Measurements from ENCODE around the gene SLC25A52.
"Not testable (repeated sequence)": the region's sequence is repeated elsewhere in the genome, so short reads cannot be mapped to it uniquely, and the experiment has no call there.

Gene SLC25A52

GRCh38 chr18:31760695-31761094 lies at the start of gene SLC25A52:
SLC25A52 (minus strand) TSS chr18:31760880; CDS start chr18:31760661, 219 bp downstream.
- DNase-seq = no peak

DNA sequence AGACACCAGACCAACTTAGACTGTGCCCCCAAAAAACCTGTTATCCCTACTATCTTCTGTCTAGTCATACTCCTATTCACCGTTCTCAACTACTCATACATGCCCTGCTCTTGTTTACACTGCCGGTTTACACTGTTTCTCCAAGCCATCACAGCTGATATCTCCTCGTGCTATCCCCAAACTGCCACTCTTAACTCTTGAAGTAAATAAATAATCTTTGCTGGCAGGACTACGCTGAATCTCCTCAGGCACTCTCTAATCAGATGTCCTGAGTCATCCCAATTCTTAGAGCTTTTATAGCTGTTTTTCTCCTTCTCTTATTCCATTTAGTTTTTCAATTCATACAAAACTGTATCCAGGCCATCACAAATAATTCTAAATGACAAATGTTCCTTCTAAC lies 48.4 kb upstream of the SLC25A52 start:
- DNase-seq = not testable (repeated sequence)

- no peak for DNase-seq
Measured at GRCh38 chr18:31801078-31801477, 40.4 kb upstream of the SLC25A52 start.

- DNase-seq = not testable (repeated sequence)
Measured at GRCh38 chr18:31799257-31799656, 38.6 kb upstream of the SLC25A52 start.

- DNase-seq = no peak
Measured at GRCh38 chr18:31798399-31798798, 37.7 kb upstream of the SLC25A52 start.

DNA sequence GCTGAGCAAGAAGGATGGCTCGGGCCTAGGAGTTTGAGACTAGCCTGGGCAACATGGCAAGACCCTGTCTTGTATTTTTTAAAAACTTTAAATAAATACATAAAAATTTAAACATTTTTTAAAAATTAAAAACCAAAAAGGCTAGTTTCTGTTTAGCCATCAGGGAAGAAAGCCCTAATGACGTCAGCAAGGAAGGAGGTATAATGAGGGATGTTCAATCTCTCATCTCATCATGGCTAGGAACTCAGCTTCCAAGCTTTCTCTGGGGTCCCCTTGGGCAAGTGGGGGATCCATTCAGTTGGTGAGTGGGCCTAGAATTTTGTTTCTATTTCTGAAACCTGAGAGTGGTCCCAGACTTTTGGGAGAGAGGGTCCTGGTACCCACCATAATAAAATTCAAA lies 35.1 kb upstream of the SLC25A52 start:
- no peak for DNase-seq

DNA sequence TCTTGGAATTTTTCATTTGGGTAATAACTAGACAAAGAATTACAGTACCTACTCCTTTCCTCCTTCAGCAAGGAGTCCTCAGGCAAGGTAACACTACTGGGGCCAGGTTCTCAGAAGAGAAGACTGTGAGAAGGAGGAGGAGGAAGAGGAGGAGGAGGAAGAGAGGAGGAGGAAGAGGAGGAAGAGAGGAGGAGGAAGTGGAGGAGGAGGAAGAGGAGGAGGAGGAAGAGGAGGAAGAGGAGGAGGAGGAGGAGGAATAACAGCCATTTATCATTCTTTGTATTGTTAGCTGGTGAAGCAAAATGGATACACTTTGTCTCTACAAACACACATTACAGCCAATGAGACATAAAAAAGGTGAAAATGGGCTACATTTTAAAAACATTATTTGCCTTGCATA lies 32.9 kb upstream of the SLC25A52 start:
- no peak for DNase-seq

- no peak for DNase-seq
Measured at GRCh38 chr18:31792580-31792911, 31.9 kb upstream of the SLC25A52 start.

GRCh38 chr18:31791817-31792579 lies 31.3 kb upstream of the SLC25A52 start:
- no peak for DNase-seq

DNA sequence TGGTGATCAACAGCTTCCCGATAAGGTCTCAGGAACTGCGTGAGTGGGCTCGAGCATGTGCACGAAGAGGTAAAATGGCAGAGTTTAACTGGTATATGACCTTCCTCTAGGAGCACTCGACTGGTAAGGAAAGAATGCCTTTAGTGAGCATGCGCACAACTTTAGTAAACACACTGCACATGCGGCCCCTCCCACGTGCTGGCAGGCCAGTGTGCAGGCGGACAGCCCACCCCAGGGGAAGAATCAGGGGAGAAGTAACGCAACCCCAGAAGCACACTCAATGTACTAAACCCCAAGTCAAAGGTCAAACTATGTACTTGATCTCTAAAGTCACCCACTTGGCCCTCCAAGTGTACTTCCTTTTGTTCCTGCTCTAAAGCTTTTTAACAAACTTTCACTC lies 28.7 kb upstream of the SLC25A52 start:
- no peak for DNase-seq

DNA sequence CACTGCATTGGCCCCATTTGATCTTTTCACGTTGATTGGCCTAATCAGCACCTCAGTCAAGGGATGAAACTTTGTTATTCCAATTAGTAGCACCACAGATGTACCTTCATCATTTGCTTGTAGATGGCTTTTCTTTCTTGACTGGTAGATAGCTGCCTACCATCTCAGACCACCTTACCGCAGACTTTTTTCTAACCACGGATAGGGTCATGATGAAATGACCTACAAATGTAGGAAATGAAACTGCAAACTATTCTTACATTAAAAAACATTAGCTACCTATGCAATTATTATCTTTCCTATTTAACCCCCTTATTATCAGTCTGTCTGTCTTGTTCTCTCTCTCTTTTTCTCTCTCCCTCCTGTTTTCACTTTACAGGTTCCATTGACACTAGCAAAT lies 22.4 kb upstream of the SLC25A52 start:
- DNase-seq = no peak

GRCh38 chr18:31778391-31778950 lies 17.8 kb upstream of the SLC25A52 start:
- DNase-seq = no peak

- no peak for DNase-seq
Measured at GRCh38 chr18:31776093-31776492, 15.4 kb upstream of the SLC25A52 start.

GRCh38 chr18:31774962-31775361 lies 14.3 kb upstream of the SLC25A52 start:
- DNase-seq = no peak

- DNase-seq = no peak
Measured at GRCh38 chr18:31774477-31774785, 13.8 kb upstream of the SLC25A52 start.

DNA sequence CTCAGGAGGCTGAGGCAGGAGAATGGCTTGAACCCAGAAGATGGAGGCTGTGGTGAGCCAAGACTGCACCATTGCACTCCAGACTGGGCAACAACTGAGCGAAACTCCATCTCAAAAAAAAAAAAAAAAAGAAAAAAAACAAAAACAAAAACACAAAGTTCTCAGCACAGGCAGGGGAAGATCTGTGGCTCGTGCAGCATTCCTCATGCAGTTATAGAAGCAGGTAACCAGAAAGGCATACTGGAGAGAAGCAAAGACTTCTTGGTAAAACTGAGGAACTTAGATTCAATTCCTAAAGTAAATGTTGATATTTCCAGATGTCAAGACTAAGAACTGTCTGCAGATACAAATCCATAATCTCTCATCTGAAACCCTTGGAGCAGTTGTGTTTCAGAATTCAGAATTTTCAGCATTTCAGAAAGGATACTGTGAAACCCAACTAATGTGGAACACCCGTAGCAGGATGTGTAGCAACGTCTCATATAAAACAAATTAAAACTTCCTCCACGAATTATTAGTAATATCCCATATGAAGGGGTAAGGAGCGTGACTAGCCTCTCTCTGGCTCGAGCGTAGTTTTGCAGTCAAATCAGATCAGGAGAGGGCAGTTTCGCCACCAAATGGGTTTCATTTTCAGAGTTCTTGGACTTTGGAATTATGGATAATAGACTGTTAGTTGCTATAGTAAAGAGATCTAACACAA lies 13.2 kb upstream of the SLC25A52 start:
- DNase-seq = no peak

- DNase-seq = no peak
Measured at GRCh38 chr18:31772699-31773098, 12.0 kb upstream of the SLC25A52 start.

GRCh38 chr18:31750273-31750672 lies 10.4 kb downstream of the SLC25A52 start:
- no peak for DNase-seq

- no peak for DNase-seq
Measured at GRCh38 chr18:31746396-31746795, 14.3 kb downstream of the SLC25A52 start.

- no peak for DNase-seq
Measured at GRCh38 chr18:31744321-31745067, 16.2 kb downstream of the SLC25A52 start.

DNA sequence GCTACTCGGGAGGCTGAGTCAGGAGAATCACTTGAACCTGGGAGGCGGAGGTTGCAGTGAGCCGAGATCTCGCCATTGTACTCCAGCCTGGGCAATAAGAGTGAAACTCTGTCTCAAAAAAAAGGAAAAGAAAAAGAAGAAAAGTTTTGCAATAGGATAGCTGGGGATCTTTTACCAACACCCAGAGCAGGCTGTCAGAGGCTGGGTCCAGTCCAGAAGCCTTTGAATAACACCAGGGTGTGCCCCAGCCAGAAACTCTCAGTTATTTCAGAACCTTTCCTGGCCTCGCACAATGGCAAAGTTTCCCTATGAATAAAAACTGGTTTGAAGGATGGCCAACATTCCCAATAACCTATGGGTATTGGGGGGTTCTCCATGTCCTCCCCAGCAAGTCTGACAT lies 17.1 kb downstream of the SLC25A52 start:
- DNase-seq = not testable (repeated sequence)

DNA sequence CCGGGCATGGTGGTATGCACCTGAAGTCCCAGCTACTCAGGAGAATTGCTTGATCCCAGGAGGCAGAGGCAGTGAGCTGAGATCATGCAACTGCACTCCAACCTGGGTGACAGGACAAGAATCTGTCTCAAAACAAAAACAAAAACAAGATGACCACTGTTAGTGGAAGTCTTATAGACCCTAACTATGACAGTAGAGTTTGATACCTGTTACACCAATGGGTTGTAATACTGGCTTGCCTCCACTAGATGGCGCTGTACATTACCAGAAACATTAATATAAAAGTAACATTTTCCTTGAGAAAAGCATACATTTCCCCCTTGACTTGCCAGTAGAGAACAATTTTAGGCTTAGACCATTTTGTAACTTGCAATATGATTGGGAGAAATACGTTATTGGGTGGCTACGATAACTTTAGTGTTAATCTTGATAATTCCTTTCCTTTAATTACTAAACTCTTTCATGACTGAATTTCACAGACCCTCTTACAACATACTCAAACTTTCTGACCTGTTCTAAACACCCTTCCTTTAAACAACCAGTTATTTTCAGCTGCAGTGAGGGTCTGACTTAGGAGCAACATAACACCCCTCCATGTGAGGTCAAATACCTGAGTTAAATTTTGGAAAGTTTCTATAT lies 19.5 kb downstream of the SLC25A52 start:
- DNase-seq = peak; percentile 69

DNA sequence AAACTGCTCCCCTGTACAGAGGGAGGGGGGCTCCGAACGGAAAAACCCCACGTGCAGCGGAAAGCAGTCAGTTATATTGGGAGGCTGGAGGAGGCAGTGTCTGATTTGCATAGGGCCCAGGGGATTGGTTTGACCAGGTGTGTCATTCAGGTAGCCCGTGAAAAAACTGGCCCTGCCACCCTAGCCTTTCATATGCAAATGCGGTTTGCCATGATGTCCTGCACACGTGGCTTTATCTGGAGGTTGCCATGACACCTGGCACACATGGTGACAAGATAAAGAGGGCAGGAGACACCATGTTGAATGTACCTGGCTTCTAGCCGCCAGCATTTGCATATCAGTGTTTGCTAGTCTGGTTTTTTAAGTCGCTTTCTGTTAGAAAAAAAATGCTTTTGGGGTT lies 20.5 kb downstream of the SLC25A52 start:
- DNase-seq = no peak
